K562 (cell line): ENCODE measurements around the gene ZNF280C. TPM values are rescaled to one million over a fixed set of nuclear protein-coding genes. Genes with fewer than 3 reads are reported as not detected.

Source experiments
- C11orf30 ChIP-seq: fragments of 450-650 bp; IDR thresholded peaks from 2 replicates; pipeline ENCODE4 v1.6.1; 2016; ENCODE audit warnings: low read depth, mild to moderate bottlenecking
- FOXP1 ChIP-seq: sonication (generic); formaldehyde crosslinking; IDR thresholded peaks from 2 replicates; pipeline ENCODE4 v1.8.0; 2022; ENCODE audit warnings: mild to moderate bottlenecking, missing genetic modification reagents
- HDAC2 ChIP-seq: fragments of 450-650 bp; IDR thresholded peaks from 2 replicates; pipeline ENCODE4 v1.6.1; 2016; ENCODE audit warnings: mild to moderate bottlenecking
- HOXB6 ChIP-seq: fragments of 250-450 bp; sonication (Bioruptor Pico); IDR thresholded peaks from 2 replicates; pipeline ENCODE4 v1.5.1; 2022; ENCODE audit warnings: mild to moderate bottlenecking, borderline replicate concordance
- KDM2B ChIP-seq: fragments of 250-450 bp; sonication (Bioruptor Pico); IDR thresholded peaks from 2 replicates; pipeline ENCODE4 v1.8.0; 2021; ENCODE audit warnings: mild to moderate bottlenecking, moderate library complexity
- KDM4B ChIP-seq, 2 experiments: fragments of 450-650 bp in 1 of 2; sonication (generic) in 1 of 2; IDR thresholded peaks; 2 replicates each; pipeline ENCODE4 v1.6.1; 2016 to 2017; ENCODE audit warnings: borderline replicate concordance in 2 of 2, antibody characterized with exemption in 1 of 2, low read depth in 1 of 2, mild to moderate bottlenecking in 1 of 2
- KLF10 ChIP-seq: fragments of 250-450 bp; sonication (Bioruptor Pico); IDR thresholded peaks from 2 replicates; pipeline ENCODE4 v1.6.1; 2021; ENCODE audit warnings: matching md5 sums
- MBD2 ChIP-seq: sonication (generic); IDR thresholded peaks from 2 replicates; pipeline ENCODE4 v1.6.1; 2016; ENCODE audit warnings: low read depth, borderline replicate concordance
- NFIC ChIP-seq: fragments of 450-650 bp; IDR thresholded peaks from 2 replicates; pipeline ENCODE4 v1.6.1; 2017; ENCODE audit warnings: mild to moderate bottlenecking, inconsistent platforms
- NR4A1 ChIP-seq, 2 experiments: fragments of 250-450 bp in 1 of 2; fragments of 450-650 bp in 1 of 2; sonication (Bioruptor Pico) in 1 of 2; IDR thresholded peaks; 2 replicates each; pipeline versions ENCODE4 v1.4.0 to v1.6.1; 2016 to 2020; ENCODE audit warnings: mild to moderate bottlenecking in 2 of 2, missing compliant biosample characterization in 1 of 2, missing genetic modification characterization in 1 of 2, moderate library complexity in 1 of 2
- RBM25 ChIP-seq: fragments of 200-400 bp; formaldehyde crosslinking; IDR thresholded peaks from 2 replicates; pipeline ENCODE4 v1.6.1; 2018; ENCODE audit warnings: low read length, low read depth, moderate library complexity; ENCODE audit not compliant: severe bottlenecking
- SNIP1 ChIP-seq: fragments of 450-650 bp; IDR thresholded peaks from 2 replicates; pipeline ENCODE4 v1.7.1; 2017; ENCODE audit warnings: low read depth, mild to moderate bottlenecking
- TBL1XR1 ChIP-seq, 2 experiments: IDR thresholded peaks; 2 replicates each; pipeline ENCODE4 v1.6.1; 2012; ENCODE audit warnings: improper control_type of control experiment in 2 of 2, low read length in 2 of 2, mild to moderate bottlenecking in 1 of 2
- TCF3 ChIP-seq: sonication (generic); formaldehyde crosslinking; IDR thresholded peaks from 2 replicates; pipeline ENCODE4 v1.4.0; 2020; ENCODE audit warnings: mild to moderate bottlenecking, missing genetic modification reagents
- ZC3H8 ChIP-seq: fragments of 450-650 bp; IDR thresholded peaks from 2 replicates; pipeline ENCODE4 v1.6.1; 2017
- polyA plus RNA-seq, 8 experiments: library from polyadenylated mRNA; depleted of rRNA in 4 of 8; stranded (reverse) in 5 of 8; unstranded in 3 of 8; fragments of >200 nt; fragmentation: Nextera tagmentation in 2 of 8; fragmentation: Illumina TruSeq in 1 of 8; extraction: Ambion mirVana in 2 of 8; extraction: Trizol in 1 of 8; gene quantifications; 2 replicates each; pipeline versions ENCODE4 v1.2.1 to v1.2.3, GENCODE V29; 2011 to 2014; ENCODE audit warnings: inconsistent platforms in 1 of 8, missing spikeins in 1 of 8
- total RNA-seq, 7 experiments: library from RNA; depleted of rRNA in 6 of 7; stranded (reverse); fragments of >200 nt in 6 of 7; fragmentation: Illumina TruSeq in 2 of 7; extraction: Trizol in 2 of 7; gene quantifications; 2 replicates each; pipeline versions ENCODE4 v1.2.1 to v1.2.3, GENCODE V29; 2011 to 2021; ENCODE audit warnings: low replicate concordance in 1 of 7
- TF ChIP-seq, protein P1 (sequence below): fragments of 450-650 bp; IDR thresholded peaks from 2 replicates; pipeline ENCODE4 v1.6.1; 2016; ENCODE audit warnings: low read depth
- TF ChIP-seq, protein P2 (sequence below): fragments of 250-450 bp; sonication (Bioruptor Pico); IDR thresholded peaks from 2 replicates; pipeline ENCODE4 v1.8.0; 2022; ENCODE audit warnings: moderate library complexity, mild to moderate bottlenecking, inconsistent platforms
- TF ChIP-seq, protein P3 (sequence below): fragments of 250-450 bp; sonication (Bioruptor Pico); IDR thresholded peaks from 2 replicates; pipeline ENCODE4 v1.4.0; 2020; ENCODE audit warnings: borderline replicate concordance

The ZNF280C gene
- total and polyA plus RNA-seq, 9 of the 15 experiments (the other 6 are each of a cell fraction or from before 2014, with no cell fraction given): 1.6 to 8.3 (median 4.4) TPM

DNA sequence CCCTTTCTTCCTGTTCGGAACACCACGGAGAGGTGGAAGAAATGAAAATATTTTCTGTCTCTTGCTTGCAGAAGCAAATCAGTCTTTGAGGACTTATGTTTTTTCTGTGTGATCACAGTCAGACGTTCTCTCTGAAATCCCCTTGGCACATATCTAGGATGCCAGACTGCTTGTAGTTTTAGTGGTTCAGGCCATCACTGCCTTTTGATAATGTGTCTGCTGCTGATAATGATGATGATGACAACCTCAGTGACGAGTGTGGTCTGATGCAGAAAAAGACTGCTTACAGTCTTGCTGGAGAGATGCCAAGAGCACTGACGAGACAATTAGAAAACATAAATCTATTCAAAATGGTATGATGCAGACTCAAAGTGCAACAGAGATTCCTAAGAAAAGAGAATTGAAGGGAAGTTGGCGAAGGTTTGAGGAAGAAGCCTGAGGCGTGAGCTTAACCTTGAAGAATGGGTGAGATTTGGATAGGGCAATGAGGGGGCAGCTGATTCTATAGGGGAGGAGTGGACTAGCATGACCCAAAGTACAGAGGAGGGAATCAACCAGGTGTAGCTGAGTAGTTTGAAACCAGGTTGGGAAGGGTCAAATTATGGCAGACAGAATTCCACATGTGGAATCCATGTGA is 89.0 kb downstream of the ZNF280C start (continued):
- TF ChIP-seq, protein P1, sequence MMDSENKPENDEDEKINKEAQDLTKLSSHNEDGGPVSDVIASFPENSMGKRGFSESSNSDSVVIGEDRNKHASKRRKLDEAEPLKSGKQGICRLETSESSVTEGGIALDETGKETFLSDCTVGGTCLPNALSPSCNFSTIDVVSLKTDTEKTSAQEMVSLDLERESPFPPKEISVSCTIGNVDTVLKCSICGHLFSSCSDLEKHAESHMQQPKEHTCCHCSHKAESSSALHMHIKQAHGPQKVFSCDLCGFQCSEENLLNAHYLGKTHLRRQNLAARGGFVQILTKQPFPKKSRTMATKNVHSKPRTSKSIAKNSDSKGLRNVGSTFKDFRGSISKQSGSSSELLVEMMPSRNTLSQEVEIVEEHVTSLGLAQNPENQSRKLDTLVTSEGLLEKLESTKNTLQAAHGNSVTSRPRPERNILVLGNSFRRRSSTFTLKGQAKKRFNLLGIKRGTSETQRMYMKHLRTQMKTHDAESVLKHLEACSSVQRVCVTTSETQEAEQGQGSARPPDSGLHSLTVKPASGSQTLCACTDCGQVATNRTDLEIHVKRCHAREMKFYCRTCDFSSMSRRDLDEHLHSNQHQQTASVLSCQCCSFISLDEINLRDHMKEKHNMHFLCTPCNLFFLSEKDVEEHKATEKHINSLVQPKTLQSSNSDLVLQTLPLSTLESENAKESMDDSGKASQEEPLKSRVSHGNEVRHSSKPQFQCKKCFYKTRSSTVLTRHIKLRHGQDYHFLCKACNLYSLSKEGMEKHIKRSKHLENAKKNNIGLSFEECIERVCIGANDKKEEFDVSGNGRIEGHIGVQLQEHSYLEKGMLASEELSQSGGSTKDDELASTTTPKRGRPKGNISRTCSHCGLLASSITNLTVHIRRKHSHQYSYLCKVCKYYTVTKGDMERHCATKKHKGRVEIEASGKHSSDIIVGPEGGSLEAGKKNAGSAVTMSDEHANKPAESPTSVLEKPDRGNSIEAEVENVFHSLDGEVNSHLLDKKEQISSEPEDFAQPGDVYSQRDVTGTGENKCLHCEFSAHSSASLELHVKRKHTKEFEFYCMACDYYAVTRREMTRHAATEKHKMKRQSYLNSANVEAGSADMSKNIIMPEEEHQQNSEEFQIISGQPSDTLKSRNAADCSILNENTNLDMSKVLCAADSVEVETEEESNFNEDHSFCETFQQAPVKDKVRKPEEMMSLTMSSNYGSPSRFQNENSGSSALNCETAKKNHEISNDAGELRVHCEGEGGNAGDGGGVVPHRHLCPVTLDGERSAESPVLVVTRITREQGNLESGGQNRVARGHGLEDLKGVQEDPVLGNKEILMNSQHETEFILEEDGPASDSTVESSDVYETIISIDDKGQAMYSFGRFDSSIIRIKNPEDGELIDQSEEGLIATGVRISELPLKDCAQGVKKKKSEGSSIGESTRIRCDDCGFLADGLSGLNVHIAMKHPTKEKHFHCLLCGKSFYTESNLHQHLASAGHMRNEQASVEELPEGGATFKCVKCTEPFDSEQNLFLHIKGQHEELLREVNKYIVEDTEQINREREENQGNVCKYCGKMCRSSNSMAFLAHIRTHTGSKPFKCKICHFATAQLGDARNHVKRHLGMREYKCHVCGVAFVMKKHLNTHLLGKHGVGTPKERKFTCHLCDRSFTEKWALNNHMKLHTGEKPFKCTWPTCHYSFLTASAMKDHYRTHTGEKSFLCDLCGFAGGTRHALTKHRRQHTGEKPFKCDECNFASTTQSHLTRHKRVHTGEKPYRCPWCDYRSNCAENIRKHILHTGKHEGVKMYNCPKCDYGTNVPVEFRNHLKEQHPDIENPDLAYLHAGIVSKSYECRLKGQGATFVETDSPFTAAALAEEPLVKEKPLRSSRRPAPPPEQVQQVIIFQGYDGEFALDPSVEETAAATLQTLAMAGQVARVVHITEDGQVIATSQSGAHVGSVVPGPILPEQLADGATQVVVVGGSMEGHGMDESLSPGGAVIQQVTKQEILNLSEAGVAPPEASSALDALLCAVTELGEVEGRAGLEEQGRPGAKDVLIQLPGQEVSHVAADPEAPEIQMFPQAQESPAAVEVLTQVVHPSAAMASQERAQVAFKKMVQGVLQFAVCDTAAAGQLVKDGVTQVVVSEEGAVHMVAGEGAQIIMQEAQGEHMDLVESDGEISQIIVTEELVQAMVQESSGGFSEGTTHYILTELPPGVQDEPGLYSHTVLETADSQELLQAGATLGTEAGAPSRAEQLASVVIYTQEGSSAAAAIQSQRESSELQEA: no peak
- TF ChIP-seq, protein P2, sequence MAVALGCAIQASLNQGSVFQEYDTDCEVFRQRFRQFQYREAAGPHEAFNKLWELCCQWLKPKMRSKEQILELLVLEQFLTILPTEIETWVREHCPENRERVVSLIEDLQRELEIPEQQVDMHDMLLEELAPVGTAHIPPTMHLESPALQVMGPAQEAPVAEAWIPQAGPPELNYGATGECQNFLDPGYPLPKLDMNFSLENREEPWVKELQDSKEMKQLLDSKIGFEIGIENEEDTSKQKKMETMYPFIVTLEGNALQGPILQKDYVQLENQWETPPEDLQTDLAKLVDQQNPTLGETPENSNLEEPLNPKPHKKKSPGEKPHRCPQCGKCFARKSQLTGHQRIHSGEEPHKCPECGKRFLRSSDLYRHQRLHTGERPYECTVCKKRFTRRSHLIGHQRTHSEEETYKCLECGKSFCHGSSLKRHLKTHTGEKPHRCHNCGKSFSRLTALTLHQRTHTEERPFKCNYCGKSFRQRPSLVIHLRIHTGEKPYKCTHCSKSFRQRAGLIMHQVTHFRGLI (CRISPR knock-in tag): no peak
- no peak for TF ChIP-seq KDM4B (IDR thresholded peaks at IDR 0.05; ENCODE audit: borderline replicate concordance in 2 of 2, low read depth in 1 of 2)
- TF ChIP-seq C11orf30: peak; percentile 93
- TF ChIP-seq, protein P3, sequence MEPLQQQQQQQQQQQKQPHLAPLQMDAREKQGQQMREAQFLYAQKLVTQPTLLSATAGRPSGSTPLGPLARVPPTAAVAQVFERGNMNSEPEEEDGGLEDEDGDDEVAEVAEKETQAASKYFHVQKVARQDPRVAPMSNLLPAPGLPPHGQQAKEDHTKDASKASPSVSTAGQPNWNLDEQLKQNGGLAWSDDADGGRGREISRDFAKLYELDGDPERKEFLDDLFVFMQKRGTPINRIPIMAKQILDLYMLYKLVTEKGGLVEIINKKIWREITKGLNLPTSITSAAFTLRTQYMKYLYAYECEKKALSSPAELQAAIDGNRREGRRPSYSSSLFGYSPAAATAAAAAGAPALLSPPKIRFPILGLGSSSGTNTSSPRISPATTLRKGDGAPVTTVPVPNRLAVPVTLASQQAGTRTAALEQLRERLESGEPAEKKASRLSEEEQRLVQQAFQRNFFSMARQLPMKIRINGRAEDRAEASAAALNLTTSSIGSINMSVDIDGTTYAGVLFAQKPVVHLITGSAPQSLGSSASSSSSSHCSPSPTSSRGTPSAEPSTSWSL: no peak
- peak; percentile 99 for TF ChIP-seq TCF3 (CRISPR knock-in tag)
- TF ChIP-seq NFIC: peak; percentile 99
- TF ChIP-seq TBL1XR1 (IDR thresholded peaks at IDR 0.05; ENCODE audit: low read length in 2 of 2): peak; percentile 85 to 99; a peak in 3 of 4 replicates
- no peak for TF ChIP-seq KLF10 (CRISPR knock-in tag)
- TF ChIP-seq FOXP1: no peak
- no peak for TF ChIP-seq KDM2B
- TF ChIP-seq RBM25: no peak
- no peak for TF ChIP-seq SNIP1
- no peak for TF ChIP-seq HOXB6 (CRISPR knock-in tag)
- peak; percentile 100 for TF ChIP-seq HDAC2
- TF ChIP-seq MBD2: peak; percentile 78; the same call in 1 of the 2 replicates
- no peak for TF ChIP-seq ZC3H8
- TF ChIP-seq NR4A1 (CRISPR knock-in tag; IDR thresholded peaks at IDR 0.05): no peak
- TF ChIP-seq NR4A1 (tag; IDR thresholded peaks at IDR 0.05): peak; percentile 64
